Muscle of leg (tissue), 11 donors: ENCODE results near the gene DNAH6. TPM values are rescaled to one million over a fixed set of nuclear protein-coding genes. Genes with fewer than 3 reads are reported as not detected.
"Not testable (repeated sequence)": the region's sequence is repeated elsewhere in the genome, so short reads cannot be mapped to it uniquely, and the experiment has no call there.

Source experiments
- DNase-seq: peaks from one replicate; pipeline ENCODE4 v3.0.0; 2013
- H3K27ac ChIP-seq: one replicate; pipeline ENCODE4 v1.5.1; 2013; ENCODE audit warnings: mild to moderate bottlenecking, low read length, control low read depth
- H3K27me3 ChIP-seq: one replicate; pipeline ENCODE4 v1.6.1; 2013; ENCODE audit warnings: low read length; ENCODE audit not compliant: control insufficient read depth, insufficient read depth
- H3K36me3 ChIP-seq: one replicate; pipeline ENCODE4 v1.6.1; 2013; ENCODE audit warnings: low read length; ENCODE audit not compliant: control insufficient read depth, insufficient read depth
- H3K4me1 ChIP-seq: one replicate; pipeline ENCODE4 v1.6.1; 2013; ENCODE audit warnings: low read length; ENCODE audit not compliant: control insufficient read depth, insufficient read depth
- H3K4me3 ChIP-seq: one replicate; pipeline ENCODE4 v1.5.1; 2013; ENCODE audit warnings: low read length, control low read depth
- H3K9me3 ChIP-seq: replicated peaks from 2 replicates; pipeline ENCODE4 v1.6.1; 2013; ENCODE audit warnings: low read depth, low read length; ENCODE audit not compliant: control insufficient read depth
- WGBS: methylation state at CpG from one replicate; pipeline ENCODE4 v1.1.5; 2013; ENCODE audit warnings: missing lambda C conversion rate; ENCODE audit not compliant: insufficient coverage; 5-methylcytosine and 5-hydroxymethylcytosine counted together
- polyA plus RNA-seq, 8 donors: library from polyadenylated mRNA; unstranded; fragments of 120-200 nt; gene quantifications; one replicate each; pipeline versions ENCODE4 v1.2.1 to v1.2.3, GENCODE V29; 2013; ENCODE audit warnings: inconsistent platforms in 1 of 8, low replicate concordance in 1 of 8; ENCODE audit not compliant: insufficient read length in 8 of 8, insufficient read depth in 1 of 8
- total RNA-seq: library from RNA; stranded (reverse); fragments of 120-200 nt; gene quantifications from one replicate; pipeline ENCODE4 v1.2.4, GENCODE V29; 2013

Gene DNAH6
- total and polyA plus RNA-seq, 9 donors, result 0.07 to 0.43 (median 0.18) TPM

GRCh38 chr2:84766791-84767190, 250.5 kb downstream of the DNAH6 start:
- no peak overlapping the region for H3K4me3 ChIP-seq
- no peak overlapping the region for H3K27ac ChIP-seq
- no peak for DNase-seq
- peaks cover 4% of the 10 kb centered on the region for H3K9me3 ChIP-seq
- H3K36me3 ChIP-seq, result no peaks in the 10 kb centered on the region
- H3K4me1 ChIP-seq, result no peaks in the 10 kb centered on the region
- no peaks in the 10 kb centered on the region for H3K27me3 ChIP-seq
- no CpG with 5 or more reads among the region's 2 CpGs for WGBS

GRCh38 chr2:84768840-84769239, 252.5 kb downstream of the DNAH6 start:
- Histone ChIP-seq H3K4me3 (no peak overlapping the region), H3K27me3 (no peaks in the 10 kb centered on the region), H3K9me3 (peaks cover 4% of the 10 kb centered on the region), H3K4me1 (no peaks in the 10 kb centered on the region), H3K36me3 (no peaks in the 10 kb centered on the region), H3K27ac (no peak overlapping the region)
- WGBS, result no CpG with 5 or more reads among the region's 4 CpGs
- DNase-seq, result no peak

- no peak for DNase-seq
- no peaks in the 10 kb centered on the region for H3K36me3 ChIP-seq
- H3K27me3 ChIP-seq, result no peaks in the 10 kb centered on the region
- no peaks in the 10 kb centered on the region for H3K4me1 ChIP-seq
- H3K4me3 ChIP-seq, result no peak overlapping the region
- H3K27ac ChIP-seq, result no peak overlapping the region
- H3K9me3 ChIP-seq, result peaks cover 6% of the 10 kb centered on the region
- no CpG with 5 or more reads among the region's 1 CpG for WGBS
Measured at GRCh38 chr2:84770280-84770679, 254.0 kb downstream of the DNAH6 start.

DNA sequence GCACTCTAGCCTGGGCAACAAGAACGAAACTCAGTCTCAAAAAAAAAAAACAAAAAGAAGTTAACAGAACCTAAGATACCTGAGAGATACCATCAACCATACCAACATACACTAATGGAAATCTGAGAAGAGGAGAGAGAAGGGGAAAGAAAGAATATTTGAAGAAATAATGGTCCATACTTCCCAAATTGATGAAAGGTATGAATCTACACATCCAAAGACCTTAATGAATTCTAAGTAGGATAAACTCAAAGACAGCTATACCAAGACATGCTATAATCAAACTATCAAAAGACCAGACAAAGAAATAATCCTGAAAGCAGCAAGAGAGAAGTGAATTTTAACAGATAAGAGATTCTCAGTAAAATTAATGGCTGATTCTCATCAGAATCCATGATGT, 255.0 kb downstream of the DNAH6 start:
- DNase-seq, result no peak
- WGBS, result no CpG with 5 or more reads among the region's 1 CpG
- H3K9me3 ChIP-seq, result peaks cover 7% of the 10 kb centered on the region
- no peak overlapping the region for H3K4me3 ChIP-seq
- no peaks in the 10 kb centered on the region for H3K36me3 ChIP-seq
- no peaks in the 10 kb centered on the region for H3K27me3 ChIP-seq
- no peaks in the 10 kb centered on the region for H3K4me1 ChIP-seq
- no peak overlapping the region for H3K27ac ChIP-seq

DNA sequence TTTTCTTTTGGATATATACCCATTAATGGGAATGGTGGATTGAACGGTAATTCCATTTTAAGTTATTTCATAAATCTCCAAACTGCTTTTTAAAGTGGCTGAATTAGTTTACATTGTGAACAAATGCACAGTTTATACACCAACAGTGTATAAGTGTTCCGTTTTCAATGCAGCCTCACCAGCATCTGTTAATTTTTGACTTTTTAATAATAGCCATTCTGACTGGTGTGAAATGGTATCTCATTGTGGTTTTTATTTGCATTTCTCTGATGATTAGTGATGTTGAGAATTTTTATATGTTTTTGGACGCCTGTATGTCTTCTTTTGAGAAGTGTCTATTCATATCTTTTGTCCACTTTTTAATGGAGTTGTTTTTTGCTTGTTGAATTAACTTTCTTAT, 257.3 kb downstream of the DNAH6 start:
- H3K27me3 ChIP-seq, H3K9me3 ChIP-seq, H3K36me3 ChIP-seq, H3K4me3 ChIP-seq, H3K4me1 ChIP-seq, H3K27ac ChIP-seq, DNase-seq: not testable (repeated sequence)
- no CpG with 5 or more reads among the region's 3 CpGs for WGBS

DNA sequence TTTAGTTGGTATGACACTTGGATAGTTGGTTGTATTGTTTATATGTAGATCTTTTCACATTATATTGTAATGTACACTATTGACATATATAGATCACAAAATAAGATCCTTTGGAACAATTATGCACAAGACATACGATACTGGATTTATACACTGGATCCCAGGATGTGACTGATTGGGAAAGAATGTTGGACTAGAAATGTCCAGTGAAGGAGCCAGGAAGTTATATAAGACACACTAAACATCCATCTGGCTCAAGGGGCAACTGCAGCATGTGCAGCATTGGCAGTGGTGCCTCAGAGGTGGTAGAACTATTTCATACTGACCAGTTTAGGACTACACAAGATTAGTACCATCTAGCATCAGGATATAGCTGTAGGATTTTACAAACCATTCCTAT, 259.7 kb downstream of the DNAH6 start:
- Histone ChIP-seq H3K4me3 (no peak overlapping the region), H3K4me1 (no peaks in the 10 kb centered on the region), H3K36me3 (no peaks in the 10 kb centered on the region), H3K27me3 (no peaks in the 10 kb centered on the region), H3K27ac (no peak overlapping the region), H3K9me3 (peaks cover 5% of the 10 kb centered on the region)
- DNase-seq, result no peak
- WGBS, result no CpG with 5 or more reads among the region's 1 CpG

DNA sequence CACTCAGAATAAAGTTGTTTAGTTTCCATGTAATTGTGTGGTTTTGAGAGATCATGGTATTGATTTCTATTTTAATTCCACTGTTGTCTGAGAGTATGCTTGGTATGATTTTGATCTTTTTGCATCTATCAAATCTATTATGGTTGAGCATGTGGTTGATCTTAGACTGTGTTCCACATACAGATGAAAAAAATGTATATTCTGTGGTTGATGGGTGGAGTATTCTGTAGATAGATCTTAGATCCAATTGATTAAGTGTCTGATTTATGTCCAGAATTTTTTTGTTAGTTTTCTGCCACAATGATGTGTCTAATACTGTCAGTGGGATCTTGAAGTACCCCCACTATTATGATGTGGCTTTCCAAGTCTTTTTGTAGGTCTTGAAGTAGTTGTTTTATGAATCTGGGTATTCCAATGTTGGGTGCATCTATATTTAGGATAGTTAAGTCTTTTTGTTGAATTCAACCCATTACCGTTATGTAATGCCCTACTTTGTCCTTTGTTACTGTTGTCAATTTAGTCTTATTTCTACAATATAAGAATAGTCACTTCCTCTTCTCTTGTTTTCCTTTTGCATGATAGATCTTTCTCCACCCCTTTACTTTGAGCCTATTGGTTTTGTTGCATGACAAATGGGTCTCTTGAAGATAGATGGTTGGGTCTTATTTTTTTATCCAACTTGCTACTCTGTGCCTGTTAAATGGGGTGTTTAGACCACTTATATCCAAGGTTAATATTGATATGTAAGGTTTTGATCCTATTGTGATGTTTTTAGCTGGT, 262.8 kb downstream of the DNAH6 start:
- peaks cover 2% of the 10 kb centered on the region for H3K9me3 ChIP-seq
- H3K27ac ChIP-seq, result no peak overlapping the region
- H3K4me1 ChIP-seq, result no peaks in the 10 kb centered on the region
- no peaks in the 10 kb centered on the region for H3K27me3 ChIP-seq
- no peak overlapping the region for H3K4me3 ChIP-seq
- no peaks in the 10 kb centered on the region for H3K36me3 ChIP-seq
- DNase-seq, result no peak
- WGBS, result no CpG with 5 or more reads among the region's 1 CpG

- H3K27me3 ChIP-seq, result no peaks in the 10 kb centered on the region
- peaks cover 2% of the 10 kb centered on the region for H3K9me3 ChIP-seq
- WGBS, result no CpG with 5 or more reads among the region's 3 CpGs
- H3K4me3 ChIP-seq, result no peak overlapping the region
- H3K27ac ChIP-seq, result no peak overlapping the region
- no peak for DNase-seq
- H3K4me1 ChIP-seq, result no peaks in the 10 kb centered on the region
- no peaks in the 10 kb centered on the region for H3K36me3 ChIP-seq
Measured at GRCh38 chr2:84779781-84780180, 263.5 kb downstream of the DNAH6 start.

- Histone ChIP-seq H3K27ac (no peak overlapping the region), H3K36me3 (no peaks in the 10 kb centered on the region), H3K27me3 (no peaks in the 10 kb centered on the region), H3K4me3 (no peak overlapping the region), H3K9me3 (no peaks in the 10 kb centered on the region), H3K4me1 (no peaks in the 10 kb centered on the region)
- WGBS, result no CpG with 5 or more reads among the region's 3 CpGs
- no peak for DNase-seq
Measured at GRCh38 chr2:84781942-84782716, 265.8 kb downstream of the DNAH6 start.

DNA sequence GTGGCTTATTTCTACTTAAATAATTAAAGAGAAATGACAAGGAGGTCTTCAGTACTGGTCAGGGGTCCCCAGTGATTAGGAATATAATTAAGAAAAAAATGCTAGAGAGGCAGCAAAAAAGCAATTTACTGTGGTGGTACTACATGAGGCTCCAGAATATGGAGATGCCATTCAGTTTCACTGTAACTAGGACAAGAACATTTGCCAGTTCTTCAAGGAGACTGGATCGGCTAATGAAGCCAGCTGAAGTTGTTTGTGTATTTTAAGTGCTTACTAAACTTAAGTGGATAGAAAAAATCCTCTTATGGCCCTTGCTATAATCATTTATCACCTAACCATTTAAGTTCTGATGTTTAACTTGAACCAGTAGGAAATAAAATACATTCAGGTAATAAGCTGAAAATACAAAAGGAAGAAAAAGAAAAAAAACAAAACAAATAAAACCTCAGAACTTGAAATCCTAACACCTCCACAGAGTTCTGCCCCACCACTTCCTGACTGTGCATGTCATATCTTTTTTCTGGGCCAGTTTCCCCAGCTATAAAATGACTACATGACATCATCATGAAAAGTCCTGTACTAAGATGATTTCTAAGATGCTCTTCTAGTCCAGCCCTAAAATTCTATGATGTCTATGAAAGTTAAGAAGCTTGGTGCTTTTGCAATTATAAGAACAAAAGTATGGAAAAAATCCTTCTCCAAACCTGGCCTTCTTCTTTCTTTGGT, 266.6 kb downstream of the DNAH6 start:
- H3K27ac ChIP-seq, result no peak overlapping the region
- H3K4me3 ChIP-seq, result no peak overlapping the region
- no peaks in the 10 kb centered on the region for H3K9me3 ChIP-seq
- no peaks in the 10 kb centered on the region for H3K27me3 ChIP-seq
- WGBS, result no CpG with 5 or more reads among the region's 1 CpG
- no peaks in the 10 kb centered on the region for H3K4me1 ChIP-seq
- no peaks in the 10 kb centered on the region for H3K36me3 ChIP-seq
- no peak for DNase-seq
